Fibroblast of the aortic adventitia (primary cell): ENCODE measurements around the gene DTD2. TPM values are rescaled to one million over a fixed set of nuclear protein-coding genes. Genes with fewer than 3 reads are reported as not detected.

Experiments
- DNase-seq: peaks from one replicate; pipeline ENCODE4 v3.0.0-alpha.2; 2010; ENCODE audit warnings: low read depth
- H3K4me3 ChIP-seq: 2 replicates; pipeline ENCODE4 v1.5.1; 2011; ENCODE audit warnings: low read depth, mild to moderate bottlenecking, control low read depth, low read length, moderate library complexity
- CTCF ChIP-seq: IDR thresholded peaks from 2 replicates; pipeline ENCODE4 v1.5.1; 2011; ENCODE audit warnings: mild to moderate bottlenecking, low read length, control low read depth, inconsistent platforms; ENCODE audit not compliant: insufficient read depth
- total RNA-seq: library from RNA; depleted of rRNA; stranded (reverse); fragments of >200 nt; gene quantifications from 2 replicates; pipeline ENCODE4 v1.2.3, GENCODE V29; 2012; ENCODE audit warnings: low replicate concordance

The DTD2 gene
- total RNA-seq, 1 donor: 44.6 TPM

- TF ChIP-seq CTCF: no peak
- H3K4me3 ChIP-seq: no peak overlapping the region
- no peak for DNase-seq
These were observed 27.5 kb downstream of the DTD2 start for GRCh38 chr14:31429791-31430190.

GRCh38 chr14:31428011-31428410, 29.3 kb downstream of the DTD2 start:
- no peak for TF ChIP-seq CTCF
- H3K4me3 ChIP-seq: no peak overlapping the region
- DNase-seq: no peak

- TF ChIP-seq CTCF: no peak
- H3K4me3 ChIP-seq: no peak overlapping the region
- no peak for DNase-seq
These were observed 30.6 kb downstream of the DTD2 start for GRCh38 chr14:31426663-31427062.

- no peak overlapping the region for H3K4me3 ChIP-seq
- DNase-seq: no peak
- TF ChIP-seq CTCF: no peak
These were observed 31.4 kb downstream of the DTD2 start for GRCh38 chr14:31425905-31426304.

- no peak for TF ChIP-seq CTCF
- H3K4me3 ChIP-seq: no peak overlapping the region
- no peak for DNase-seq
These were observed 36.1 kb downstream of the DTD2 start for GRCh38 chr14:31421200-31421599.

- peak; percentile 93 for DNase-seq
- peak within 1 kb of the TSS; percentile 98 for H3K4me3 ChIP-seq
- peak; percentile 21 for TF ChIP-seq CTCF
These were observed 36.8 kb downstream of the DTD2 start, which contains the start of gene HEATR5A for GRCh38 chr14:31420319-31421111. Gene HEATR5A (minus strand): TSS chr14:31420550. CDS start chr14:31402975, 17,575 bp downstream.
